Measurements from ENCODE around the gene BHLHE40. TPM values are rescaled to one million over a fixed set of nuclear protein-coding genes. Genes with fewer than 3 reads are reported as not detected.

The BHLHE40 gene
- polyA plus RNA-seq, 1 experiment = 7.6 TPM

DNA sequence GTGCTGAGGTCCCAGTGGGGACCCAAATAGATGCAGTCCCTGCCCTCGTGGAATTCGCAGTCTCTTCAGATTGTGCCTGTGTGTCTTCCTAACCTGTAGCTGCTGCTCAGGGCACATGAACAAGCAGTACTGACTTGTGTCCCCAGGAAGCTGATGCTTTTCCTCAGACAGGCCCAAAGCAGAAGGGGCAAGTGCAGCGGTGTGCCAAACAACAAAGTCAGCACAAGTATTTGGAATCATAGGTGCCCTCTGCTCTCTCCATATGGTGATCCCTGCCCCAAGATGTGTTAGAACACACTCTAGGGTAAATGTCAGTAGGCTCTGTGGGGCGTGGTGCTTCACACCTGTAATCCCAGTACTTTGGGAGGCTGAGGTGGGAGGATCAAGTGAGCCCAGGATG lies 21.9 kb downstream of the BHLHE40 start:
- H3K9me3 ChIP-seq (ENCODE audit: control insufficient read depth, insufficient read depth, low read length) = no peaks in the 10 kb centered on the region
- peaks cover 2% of the 10 kb centered on the region for H3K27me3 ChIP-seq (ENCODE audit: control insufficient read depth, insufficient read depth, low read length)
- TF ChIP-seq, protein P1, sequence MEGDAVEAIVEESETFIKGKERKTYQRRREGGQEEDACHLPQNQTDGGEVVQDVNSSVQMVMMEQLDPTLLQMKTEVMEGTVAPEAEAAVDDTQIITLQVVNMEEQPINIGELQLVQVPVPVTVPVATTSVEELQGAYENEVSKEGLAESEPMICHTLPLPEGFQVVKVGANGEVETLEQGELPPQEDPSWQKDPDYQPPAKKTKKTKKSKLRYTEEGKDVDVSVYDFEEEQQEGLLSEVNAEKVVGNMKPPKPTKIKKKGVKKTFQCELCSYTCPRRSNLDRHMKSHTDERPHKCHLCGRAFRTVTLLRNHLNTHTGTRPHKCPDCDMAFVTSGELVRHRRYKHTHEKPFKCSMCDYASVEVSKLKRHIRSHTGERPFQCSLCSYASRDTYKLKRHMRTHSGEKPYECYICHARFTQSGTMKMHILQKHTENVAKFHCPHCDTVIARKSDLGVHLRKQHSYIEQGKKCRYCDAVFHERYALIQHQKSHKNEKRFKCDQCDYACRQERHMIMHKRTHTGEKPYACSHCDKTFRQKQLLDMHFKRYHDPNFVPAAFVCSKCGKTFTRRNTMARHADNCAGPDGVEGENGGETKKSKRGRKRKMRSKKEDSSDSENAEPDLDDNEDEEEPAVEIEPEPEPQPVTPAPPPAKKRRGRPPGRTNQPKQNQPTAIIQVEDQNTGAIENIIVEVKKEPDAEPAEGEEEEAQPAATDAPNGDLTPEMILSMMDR (IDR thresholded peaks at IDR 0.05; ENCODE audit: low read depth, low read length) = no peak
- H3K4me3 ChIP-seq (ENCODE audit: low read depth, low read length) = no peak overlapping the region
- ChIA-PET CTCF (no interaction called here), POLR2A (no interaction called here)
- no peak overlapping the region for H3K27ac ChIP-seq (ENCODE audit: low read depth, low read length)
- no peak for DNase-seq (ENCODE audit: low read depth, low spot score)

DNA sequence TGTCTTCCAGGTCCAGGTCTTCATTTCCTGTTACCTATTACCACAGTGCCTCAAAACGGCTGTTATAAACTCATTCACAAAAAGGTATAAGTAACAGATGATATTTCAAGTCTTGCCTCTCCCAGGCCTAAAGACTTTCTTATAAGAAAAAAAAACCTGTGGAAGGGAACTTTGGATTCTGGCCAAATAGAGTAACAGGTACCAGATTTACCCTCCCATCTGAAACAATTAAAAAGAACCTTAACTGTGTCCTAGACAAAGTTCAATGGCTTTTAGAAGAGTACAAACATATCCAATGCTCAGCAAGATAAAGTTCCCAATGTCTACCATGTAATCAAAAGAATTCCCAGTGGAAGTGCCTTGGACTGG lies 22.6 kb downstream of the BHLHE40 start:
- no peaks in the 10 kb centered on the region for H3K9me3 ChIP-seq (ENCODE audit: control insufficient read depth, insufficient read depth, low read length)
- TF ChIP-seq, protein P1 (IDR thresholded peaks at IDR 0.05; ENCODE audit: low read depth, low read length) = no peak
- ChIA-PET CTCF (no interaction called here), POLR2A (interaction anchor here (1.3 kb wide), 1 partner anchor 21 kb away, joined by 4 read pairs; no protein-coding TSS in a partner anchor)
- no peak for DNase-seq (ENCODE audit: low read depth, low spot score)
- peaks cover 2% of the 10 kb centered on the region for H3K27me3 ChIP-seq (ENCODE audit: control insufficient read depth, insufficient read depth, low read length)
- H3K4me3 ChIP-seq (ENCODE audit: low read depth, low read length) = no peak overlapping the region
- no peak overlapping the region for H3K27ac ChIP-seq (ENCODE audit: low read depth, low read length)

DNA sequence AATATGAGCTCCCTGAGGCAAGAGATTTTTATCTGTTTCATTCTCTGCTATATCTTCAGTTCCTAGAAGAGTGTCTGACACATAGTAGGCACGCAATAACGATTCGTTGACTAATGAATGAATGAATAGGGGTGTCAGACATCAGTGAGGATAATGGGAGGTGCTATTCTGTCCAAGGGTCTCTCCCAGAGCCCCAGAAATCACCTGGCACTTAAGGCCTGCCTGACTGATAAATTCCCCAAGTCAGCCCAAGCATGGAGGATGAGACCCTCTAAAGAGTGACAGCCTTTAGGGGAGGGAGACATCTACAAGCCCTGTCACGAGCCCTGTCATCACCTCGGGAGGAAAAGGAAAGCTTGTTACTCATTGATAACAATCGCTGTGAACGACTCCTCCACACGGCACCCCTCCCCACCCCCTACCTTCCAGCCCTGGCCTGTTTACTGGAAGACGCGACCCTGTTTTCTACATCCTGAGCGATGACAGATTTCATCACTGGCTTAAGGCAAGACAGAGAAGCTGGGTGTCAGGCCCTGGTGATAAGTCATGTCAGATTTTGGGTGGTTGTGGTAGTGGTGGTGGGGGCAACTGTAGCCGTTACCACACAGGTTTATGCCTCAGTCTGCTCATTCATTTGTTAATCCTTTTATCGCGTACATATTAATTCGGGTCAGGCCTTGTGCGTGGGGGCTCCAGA lies 23.1 kb downstream of the BHLHE40 start:
- POLR2A ChIA-PET = interaction anchor here (1.3 kb wide), 1 partner anchor 22 kb away, joined by 4 read pairs; no protein-coding TSS in a partner anchor

DNA sequence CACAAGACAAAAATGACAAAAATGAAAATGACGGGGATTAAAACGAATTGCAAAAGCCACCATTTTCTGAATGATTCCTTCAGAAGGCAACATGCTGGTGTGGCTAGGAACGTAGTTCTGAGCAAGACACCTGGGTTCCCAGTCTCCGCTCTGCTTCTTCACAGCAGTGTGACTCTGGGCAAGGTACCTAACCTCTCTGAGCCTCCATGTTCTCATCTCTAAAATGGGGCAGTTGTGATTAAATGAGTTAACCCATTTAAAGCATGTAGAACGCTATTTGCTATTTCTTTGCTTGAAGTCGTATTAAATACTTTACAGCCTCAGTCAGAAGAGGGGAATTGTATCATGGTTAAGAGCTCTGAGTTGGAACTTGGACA lies 23.6 kb downstream of the BHLHE40 start:
- ChIA-PET POLR2A (interaction anchor here (1.3 kb wide), 1 partner anchor 22 kb away, joined by 4 read pairs; no protein-coding TSS in a partner anchor), CTCF (no interaction called here)
- TF ChIP-seq, protein P1 (IDR thresholded peaks at IDR 0.05; ENCODE audit: low read depth, low read length) = no peak
- no peak for DNase-seq (ENCODE audit: low read depth, low spot score)
- Histone ChIP-seq H3K9me3 (ENCODE audit: control insufficient read depth, insufficient read depth, low read length) (no peaks in the 10 kb centered on the region), H3K4me3 (ENCODE audit: low read depth, low read length) (no peak overlapping the region), H3K27me3 (ENCODE audit: control insufficient read depth, insufficient read depth, low read length) (peaks cover 2% of the 10 kb centered on the region), H3K27ac (ENCODE audit: low read depth, low read length) (no peak overlapping the region)

More for the DNA sequence above, 23.1 kb downstream of the BHLHE40 start:
- CTCF ChIA-PET = no interaction called here
- Histone ChIP-seq H3K4me3 (ENCODE audit: low read depth, low read length) (no peak overlapping the region), H3K9me3 (ENCODE audit: control insufficient read depth, insufficient read depth, low read length) (no peaks in the 10 kb centered on the region), H3K27me3 (ENCODE audit: control insufficient read depth, insufficient read depth, low read length) (peaks cover 2% of the 10 kb centered on the region), H3K27ac (ENCODE audit: low read depth, low read length) (no peak overlapping the region)
- no peak for DNase-seq (ENCODE audit: low read depth, low spot score)
- TF ChIP-seq, protein P1 (IDR thresholded peaks at IDR 0.05; ENCODE audit: low read depth, low read length) = no peak

DNA sequence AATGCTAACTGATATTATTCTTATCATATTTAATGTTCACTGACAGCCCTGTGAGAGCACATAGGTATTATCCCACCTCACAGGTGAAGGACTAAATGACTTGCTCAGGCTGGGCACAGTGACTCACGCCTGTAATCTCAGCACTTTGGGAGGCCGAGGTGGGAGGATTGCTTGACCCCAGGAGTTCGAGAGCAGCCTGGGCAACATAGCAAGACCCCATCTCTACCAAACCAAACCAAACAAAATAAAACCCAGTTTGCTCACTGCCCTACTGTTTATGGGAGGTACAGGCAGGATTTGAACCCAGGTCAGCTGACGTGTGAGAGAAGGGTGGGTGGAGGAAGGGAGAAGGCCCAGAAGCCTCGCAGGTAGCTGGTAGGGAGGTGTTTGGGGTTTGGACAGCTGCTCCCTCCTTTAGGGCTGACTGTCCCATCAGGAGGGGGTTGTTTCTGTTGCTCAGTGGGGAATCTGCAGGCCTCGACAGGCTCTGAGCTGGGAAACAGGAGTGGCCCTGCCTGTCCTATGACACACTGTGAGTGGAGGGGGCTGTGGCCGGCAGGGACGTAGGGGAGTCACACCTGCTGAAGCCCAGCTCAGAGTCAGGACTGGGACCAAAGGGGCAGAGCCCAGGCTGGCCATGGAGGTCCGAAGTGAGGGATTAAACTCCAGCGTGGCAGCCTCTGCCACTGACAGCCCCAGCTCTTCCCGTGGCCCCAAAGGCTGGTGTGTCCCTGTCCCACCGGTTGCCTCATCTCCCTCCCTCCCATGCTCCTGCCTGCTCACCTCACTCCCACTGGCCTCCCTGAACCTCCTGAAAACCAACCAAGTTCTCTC lies 25.3 kb downstream of the BHLHE40 start:
- TF ChIP-seq, protein P1 (IDR thresholded peaks at IDR 0.05; ENCODE audit: low read depth, low read length) = no peak
- Histone ChIP-seq H3K4me3 (ENCODE audit: low read depth, low read length) (no peak overlapping the region), H3K27me3 (ENCODE audit: control insufficient read depth, insufficient read depth, low read length) (peaks cover 2% of the 10 kb centered on the region), H3K9me3 (ENCODE audit: control insufficient read depth, insufficient read depth, low read length) (no peaks in the 10 kb centered on the region), H3K27ac (ENCODE audit: low read depth, low read length) (no peak overlapping the region)
- POLR2A ChIA-PET = no interaction called here
- CTCF ChIA-PET = interaction anchor here (0.6 to 0.7 kb wide), 2 partner anchors 317 to 639 kb away, joined by 5 read pairs; no protein-coding TSS in a partner anchor
- DNase-seq (ENCODE audit: low read depth, low spot score) = no peak
